Spleen (tissue), 7 donors: ENCODE data around the gene TMEM132D.

Source experiments
- CTCF ChIP-seq, 11 experiments: fragments of 200-600 bp in 7 of 11; fragments of 450-650 bp in 4 of 11; sonication (generic) in 4 of 11; IDR thresholded peaks in 8 of 11; conservative IDR thresholded peaks in 3 of 11; 1 replicate in 7 of 11; 2 replicates in 4 of 11; pipeline versions ENCODE4 v1.4.0 to v1.8.0; 2016 to 2021; ENCODE audit warnings: antibody characterized with exemption in 11 of 11, inconsistent platforms in 4 of 11, mild to moderate bottlenecking in 1 of 11
- POLR2A ChIP-seq, 3 donors: fragments of 450-650 bp; IDR thresholded peaks; one replicate each; pipeline ENCODE4 v1.5.1; 2017; ENCODE audit warnings: antibody characterized with exemption in 3 of 3, mild to moderate bottlenecking in 1 of 3
- donor health status: DM: no; HTN: no; CAD: no; lungs with moderate emphysema.
- donor health status: DM: no; HTN: no; CAD: no.
- donor health status: DM: no; HTN: no; CAD: no.

- TF ChIP-seq CTCF (IDR thresholded peaks at IDR 0.05 in 8 of 11, conservative IDR thresholded peaks at IDR 0.05 in 3 of 11) (no peak), POLR2A (IDR thresholded peaks at IDR 0.05) (no peak)
Measured at GRCh38 chr12:129381715-129382114, 522.1 kb downstream of the TMEM132D start.
